Ovary (tissue), 3 donors: ENCODE measurements around the gene LTBP2.

ENCODE experiments used
- CTCF ChIP-seq, 3 donors: fragments of 450-650 bp in 2 of 3; fragments of 200-600 bp in 1 of 3; IDR thresholded peaks; one replicate each; pipeline versions ENCODE4 v1.5.1 to v1.8.0; 2016 to 2022; ENCODE audit warnings: antibody characterized with exemption in 3 of 3, mild to moderate bottlenecking in 1 of 3
- POLR2A ChIP-seq: fragments of 450-650 bp; IDR thresholded peaks from one replicate; pipeline ENCODE4 v1.6.1; 2017; ENCODE audit warnings: antibody characterized with exemption, mild to moderate bottlenecking, moderate library complexity
- donor health status: DM: no; HTN: no; CAD: no.

- no peak for TF ChIP-seq POLR2A
- TF ChIP-seq CTCF (IDR thresholded peaks at IDR 0.05): no peak
Observed at GRCh38 chr14:74507085-74507484, 105.0 kb downstream of the LTBP2 start.
